WI38 (cell line): ENCODE data around the gene TNFRSF8.
A peak's percentile ranks its signal among the peaks of the same experiment; 100 is the strongest.
"Not testable (repeated sequence)": the region's sequence is repeated elsewhere in the genome, so short reads cannot be mapped to it uniquely, and the experiment has no call there.

Experiments
- H3K4me3 ChIP-seq: 2 replicates; pipeline ENCODE4 v1.5.1; 2011; ENCODE audit warnings: low read depth, mild to moderate bottlenecking, control low read depth, low read length
- TF ChIP-seq, protein P1 (sequence below): IDR thresholded peaks from 2 replicates; pipeline ENCODE4 v1.5.1; 2012; ENCODE audit warnings: low read depth, mild to moderate bottlenecking, control low read depth, low read length

The TNFRSF8 gene

DNA sequence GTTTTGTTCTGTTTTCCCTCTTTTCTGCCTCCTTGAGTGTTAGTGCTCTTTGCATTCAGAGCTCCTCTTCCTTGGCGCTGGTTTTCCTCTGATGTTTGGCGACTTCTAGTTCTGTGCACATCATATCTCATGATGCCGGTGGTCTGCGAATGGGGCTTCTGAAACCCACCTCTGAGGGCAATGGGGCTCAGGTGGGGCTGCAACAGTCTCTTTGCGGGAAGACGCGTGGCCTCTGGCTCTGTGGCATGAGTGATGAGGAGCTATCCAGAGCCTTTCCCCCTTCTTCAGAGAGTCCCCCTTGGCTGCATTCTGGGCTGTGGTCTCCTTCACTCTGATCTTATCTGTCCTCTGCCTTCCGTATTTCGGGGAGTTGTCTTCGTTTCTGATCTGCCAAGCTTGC is 39.0 kb downstream of the TNFRSF8 start:
- H3K4me3 ChIP-seq: no peak overlapping the region
- TF ChIP-seq, protein P1, sequence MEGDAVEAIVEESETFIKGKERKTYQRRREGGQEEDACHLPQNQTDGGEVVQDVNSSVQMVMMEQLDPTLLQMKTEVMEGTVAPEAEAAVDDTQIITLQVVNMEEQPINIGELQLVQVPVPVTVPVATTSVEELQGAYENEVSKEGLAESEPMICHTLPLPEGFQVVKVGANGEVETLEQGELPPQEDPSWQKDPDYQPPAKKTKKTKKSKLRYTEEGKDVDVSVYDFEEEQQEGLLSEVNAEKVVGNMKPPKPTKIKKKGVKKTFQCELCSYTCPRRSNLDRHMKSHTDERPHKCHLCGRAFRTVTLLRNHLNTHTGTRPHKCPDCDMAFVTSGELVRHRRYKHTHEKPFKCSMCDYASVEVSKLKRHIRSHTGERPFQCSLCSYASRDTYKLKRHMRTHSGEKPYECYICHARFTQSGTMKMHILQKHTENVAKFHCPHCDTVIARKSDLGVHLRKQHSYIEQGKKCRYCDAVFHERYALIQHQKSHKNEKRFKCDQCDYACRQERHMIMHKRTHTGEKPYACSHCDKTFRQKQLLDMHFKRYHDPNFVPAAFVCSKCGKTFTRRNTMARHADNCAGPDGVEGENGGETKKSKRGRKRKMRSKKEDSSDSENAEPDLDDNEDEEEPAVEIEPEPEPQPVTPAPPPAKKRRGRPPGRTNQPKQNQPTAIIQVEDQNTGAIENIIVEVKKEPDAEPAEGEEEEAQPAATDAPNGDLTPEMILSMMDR: no peak

GRCh38 chr1:12104417-12104816 is 41.3 kb downstream of the TNFRSF8 start:
- no peak overlapping the region for H3K4me3 ChIP-seq
- TF ChIP-seq, protein P1: no peak

DNA sequence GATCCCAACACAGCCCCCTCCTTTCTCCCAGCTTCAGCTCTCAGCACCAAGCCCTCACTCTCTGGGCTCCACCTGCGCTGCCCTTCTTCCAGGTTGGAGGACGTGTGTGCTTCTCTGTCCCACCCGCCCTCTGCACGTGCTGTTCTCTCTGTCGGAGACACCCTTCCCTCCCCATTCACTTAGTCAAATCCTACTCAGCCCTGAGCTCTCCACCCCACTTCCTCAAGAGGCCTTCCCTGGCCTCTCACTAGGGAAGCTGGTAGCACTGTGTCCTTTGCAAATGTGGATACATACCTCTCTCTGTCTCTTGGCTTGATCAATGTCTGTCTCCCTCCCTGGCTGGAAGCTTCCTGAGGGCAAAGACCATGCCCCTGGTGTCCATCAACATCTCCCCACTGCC is 43.0 kb downstream of the TNFRSF8 start:
- no peak overlapping the region for H3K4me3 ChIP-seq

GRCh38 chr1:12106861-12107260 is 43.8 kb downstream of the TNFRSF8 start:
- TF ChIP-seq, protein P1: peak; percentile 64
- H3K4me3 ChIP-seq: not testable (repeated sequence)

More for the DNA sequence above, 43.0 kb downstream of the TNFRSF8 start:
- TF ChIP-seq, protein P1: no peak

- TF ChIP-seq, protein P1: no peak
Observed at GRCh38 chr1:12107718-12108117, 44.6 kb downstream of the TNFRSF8 start.

GRCh38 chr1:12109901-12110300 is 46.8 kb downstream of the TNFRSF8 start:
- TF ChIP-seq, protein P1: no peak
- no peak overlapping the region for H3K4me3 ChIP-seq

More at GRCh38 chr1:12107718-12108117, 44.6 kb downstream of the TNFRSF8 start:
- H3K4me3 ChIP-seq: no peak overlapping the region

DNA sequence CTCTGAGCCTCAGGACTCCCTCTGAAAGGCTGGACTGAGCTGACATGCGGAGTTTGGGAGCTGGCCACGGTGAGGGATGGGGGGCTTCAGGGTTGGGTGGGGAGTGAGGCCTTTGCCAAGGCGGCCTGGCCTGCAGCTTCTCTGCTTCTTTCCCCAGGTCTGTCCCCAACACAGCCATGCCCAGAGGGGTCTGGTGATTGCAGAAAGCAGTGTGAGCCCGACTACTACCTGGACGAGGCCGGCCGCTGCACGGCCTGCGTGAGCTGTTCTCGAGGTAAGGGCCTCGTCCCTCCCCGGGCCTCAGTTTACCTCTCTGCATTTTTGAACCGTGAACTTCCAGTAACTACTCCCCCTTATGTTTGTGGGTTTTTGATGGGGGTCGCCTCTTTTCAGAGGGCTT is 48.6 kb downstream of the TNFRSF8 start:
- TF ChIP-seq, protein P1: no peak
- H3K4me3 ChIP-seq: no peak overlapping the region
